NCI-H345 treated with DMSO at 0.1 percent for 48 hours (cell line): ENCODE data around the gene MPC1.

Experiments
- DNase-seq: peaks from one replicate; lab custom pipeline; 2025; ENCODE audit not compliant: unreplicated experiment; lab: John Stamatoyannopoulos, UW

MPC1 gene

GRCh38 chr6:166318649-166319600, 63.8 kb downstream of the MPC1 start:
- DNase-seq = no peak

- DNase-seq = no peak
These were observed 64.5 kb downstream of the MPC1 start for GRCh38 chr6:166318227-166318626.

GRCh38 chr6:166317261-166318212, 65.2 kb downstream of the MPC1 start:
- DNase-seq = no peak

- DNase-seq = no peak
These were observed 67.3 kb downstream of the MPC1 start for GRCh38 chr6:166315436-166315835.
